Stimulated activated CD4-positive, alpha-beta T cell treated with anti-CD3 and anti-CD28 coated beads, Interleukin-1b, Interleukin-23, amount 100 ng/mL, for 48 hours (primary cell): ENCODE data around the gene CHRNA3.

Source experiments
- DNase-seq: peaks from one replicate; pipeline ENCODE4 v3.0.0-alpha.2; 2020

CHRNA3 gene

DNA sequence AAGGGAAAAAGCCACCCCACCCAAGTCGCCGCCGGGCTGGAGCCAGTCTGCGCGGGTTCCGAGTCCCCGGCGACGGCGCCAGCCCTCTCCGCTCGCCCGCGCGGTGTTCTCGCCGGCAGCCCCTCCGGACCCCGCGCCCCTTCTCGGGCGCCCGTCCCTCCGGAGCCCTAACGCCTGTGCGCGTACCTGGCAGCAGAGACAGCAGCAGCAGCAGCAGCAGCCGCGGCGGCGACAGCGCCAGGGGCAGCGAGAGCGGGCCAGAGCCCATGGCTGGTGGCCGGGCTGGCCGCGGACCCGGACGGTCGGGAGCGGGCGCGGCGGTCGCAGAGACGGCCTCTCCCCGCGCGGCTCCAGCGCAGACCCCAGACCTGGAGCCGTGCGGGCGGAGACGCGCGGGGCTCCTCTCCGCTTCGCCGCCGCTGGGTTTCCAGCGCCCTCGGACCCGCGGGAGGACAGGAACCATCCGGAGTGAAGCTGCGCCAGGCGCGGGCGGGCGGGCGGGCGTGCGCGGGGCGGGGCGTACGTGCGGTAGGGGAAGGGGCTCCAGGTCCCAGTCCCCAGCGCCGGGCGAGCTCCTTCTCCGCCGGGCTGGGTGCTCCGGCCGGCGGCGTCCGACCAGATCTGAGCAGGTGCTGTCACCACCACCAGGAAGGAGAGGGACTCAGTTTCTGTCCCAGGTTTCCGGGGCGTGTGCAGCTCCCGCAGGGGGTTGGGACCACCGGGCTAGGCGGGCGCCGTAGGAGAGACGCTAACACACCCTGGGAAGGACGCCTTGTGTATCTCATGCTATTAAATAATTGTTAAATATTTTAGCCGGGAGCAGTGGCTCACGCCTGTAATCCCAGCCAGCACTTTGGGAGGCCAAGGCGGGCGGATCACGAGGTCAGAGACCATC, at the start of gene CHRNA3:
Gene CHRNA3 (minus strand): TSS at position 470 of the 895 bp plus-strand sequence. CDS start 202 bp downstream, at position 268.
- no peak for DNase-seq

DNA sequence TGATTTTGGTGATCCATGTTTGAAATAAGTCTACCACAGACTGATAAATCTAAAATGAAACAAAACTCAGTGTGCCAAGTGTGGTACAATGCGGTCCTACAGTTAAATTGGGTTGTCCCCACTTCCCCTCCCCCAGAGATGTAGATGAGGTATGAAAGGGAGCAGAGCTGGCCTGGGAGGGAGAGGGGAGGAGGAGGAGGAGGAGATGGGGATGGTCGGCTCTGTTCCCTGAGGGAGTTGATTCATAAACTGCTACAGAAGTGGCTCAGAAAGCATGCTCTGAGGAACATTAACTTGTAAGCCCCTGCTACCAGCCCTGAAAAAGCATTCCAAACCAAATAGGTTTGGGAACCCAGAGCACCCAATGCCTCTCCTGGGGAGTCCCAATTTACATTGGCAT, 48.2 kb upstream of the CHRNA3 start:
- no peak for DNase-seq

DNA sequence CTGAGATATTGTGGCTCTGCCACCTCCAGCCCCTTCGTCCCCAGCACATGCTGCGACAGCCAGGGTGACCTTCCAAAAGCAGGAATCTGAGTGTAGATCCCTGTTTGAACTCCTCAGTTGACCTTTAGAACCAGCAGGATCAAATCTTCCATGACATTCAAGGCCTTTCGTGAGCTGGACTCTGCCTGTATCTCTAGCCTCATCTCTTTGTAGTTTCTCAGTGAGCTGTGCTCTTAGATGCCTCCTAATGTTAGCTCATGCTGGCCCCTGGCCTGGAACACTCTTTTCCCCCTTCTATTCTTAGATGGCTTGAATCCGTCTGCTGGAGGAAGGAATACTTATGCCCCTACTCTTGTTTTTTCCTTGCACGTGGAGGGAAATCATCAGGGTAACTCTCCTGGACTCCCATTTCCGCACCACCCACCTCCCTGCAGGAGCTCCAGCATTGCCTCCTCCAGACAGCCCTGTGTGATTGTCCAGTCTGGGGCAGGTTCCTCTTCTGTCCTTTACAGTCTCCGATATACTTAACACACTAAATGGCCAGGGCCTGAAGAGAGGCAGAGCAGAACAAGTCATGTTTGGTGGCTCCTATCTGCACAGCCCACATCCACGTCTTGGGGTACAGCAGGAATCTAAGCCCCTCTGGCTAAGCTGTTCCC, 46.9 kb upstream of the CHRNA3 start:
- DNase-seq: no peak

DNA sequence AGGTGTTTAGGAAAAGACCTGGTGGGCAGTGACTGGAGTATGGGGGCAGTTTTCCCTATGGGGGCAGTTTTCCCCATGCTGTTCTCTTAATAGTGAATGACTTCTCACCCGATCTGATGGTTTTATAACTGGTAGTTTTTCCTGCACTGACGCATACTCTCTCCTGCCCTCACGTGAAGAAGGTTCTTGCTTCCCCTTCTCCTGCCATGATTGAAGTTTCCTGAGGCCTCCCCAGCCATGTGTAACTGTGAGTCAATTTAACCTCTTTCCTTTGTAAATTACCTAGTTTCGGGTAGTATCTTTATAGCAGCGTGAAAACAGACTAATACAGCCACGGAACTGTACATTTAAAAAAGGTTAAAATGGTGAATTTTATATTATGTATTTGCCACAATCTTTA, 45.2 kb upstream of the CHRNA3 start:
- no peak for DNase-seq

DNA sequence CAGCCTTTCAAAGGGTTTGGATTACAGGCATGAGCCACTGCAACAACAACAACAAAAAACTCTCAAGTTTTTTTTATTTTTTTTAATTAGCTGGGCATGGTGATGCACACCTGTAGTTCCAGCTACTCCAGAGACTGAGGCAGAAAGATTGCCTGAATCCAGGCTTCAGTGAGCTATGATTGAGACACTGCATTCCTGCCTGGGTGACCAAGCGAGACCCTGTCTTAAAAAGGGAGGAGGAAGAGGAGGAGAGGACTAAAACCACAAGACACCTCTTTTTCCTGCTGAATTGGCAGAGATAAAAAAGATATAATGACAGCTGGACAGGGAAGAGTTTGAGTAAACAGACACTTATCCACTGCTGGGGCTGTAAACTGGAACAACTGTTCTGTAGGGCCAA, 42.9 kb upstream of the CHRNA3 start:
- no peak for DNase-seq

DNA sequence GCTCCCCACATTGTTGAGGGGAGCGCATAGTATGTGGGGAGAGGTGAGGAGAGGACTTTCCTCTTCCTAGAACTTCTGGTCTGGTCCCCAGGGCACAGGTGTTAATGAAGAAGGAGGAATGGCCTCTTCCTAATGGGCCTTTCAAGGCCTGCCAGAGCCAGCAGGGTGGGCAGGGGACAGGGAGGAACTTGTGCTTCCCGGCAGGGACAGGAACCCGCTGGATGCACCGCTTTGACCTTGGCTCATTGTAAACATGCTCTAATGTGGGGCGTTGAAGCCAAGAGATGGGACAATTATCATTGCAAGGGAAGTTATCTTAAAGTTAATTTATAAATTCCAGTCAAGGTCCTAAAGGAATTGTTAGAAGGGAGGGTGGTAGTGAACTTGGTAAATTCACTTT, 41.2 kb upstream of the CHRNA3 start:
- no peak for DNase-seq

DNA sequence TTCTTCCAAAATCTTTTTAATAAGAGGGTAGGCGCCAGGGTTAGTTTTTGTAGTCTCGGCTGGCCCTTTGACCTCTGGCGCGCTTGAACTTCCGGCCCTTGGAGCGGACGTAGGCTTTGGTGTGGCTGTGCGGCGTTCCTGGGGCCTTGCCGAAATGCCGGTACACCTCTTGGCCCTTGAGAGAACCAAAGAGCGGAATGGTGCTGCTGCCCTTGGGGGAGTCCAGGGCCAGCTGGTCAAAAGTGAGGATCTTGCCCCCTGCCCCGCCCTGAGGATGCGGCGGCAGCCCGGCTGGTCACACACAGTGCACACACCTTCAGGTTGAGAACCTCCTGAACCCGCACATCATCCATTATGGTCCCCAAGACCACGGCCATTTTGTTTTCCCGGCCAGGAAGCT, 40.2 kb upstream of the CHRNA3 start:
- no peak for DNase-seq

DNA sequence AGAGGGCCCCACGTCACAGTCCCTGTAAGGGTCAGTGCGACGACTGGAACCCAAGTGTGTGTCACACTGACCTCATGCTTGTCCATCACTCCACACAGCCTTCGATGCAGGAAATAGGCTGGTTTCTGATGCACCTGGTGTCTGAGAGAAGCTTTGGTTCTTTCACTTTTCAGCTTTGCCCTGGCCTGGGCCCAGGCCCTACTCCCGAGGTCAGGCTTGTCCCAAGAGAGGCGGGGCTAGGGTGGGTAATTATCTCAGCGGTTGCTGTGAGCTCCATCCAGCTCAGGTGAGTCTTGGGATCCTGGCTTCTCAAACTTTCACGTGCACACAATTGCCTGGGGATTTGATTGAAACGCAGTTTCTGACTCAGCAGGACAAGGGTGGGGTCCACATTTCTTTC, 39.8 kb upstream of the CHRNA3 start:
- no peak for DNase-seq

DNA sequence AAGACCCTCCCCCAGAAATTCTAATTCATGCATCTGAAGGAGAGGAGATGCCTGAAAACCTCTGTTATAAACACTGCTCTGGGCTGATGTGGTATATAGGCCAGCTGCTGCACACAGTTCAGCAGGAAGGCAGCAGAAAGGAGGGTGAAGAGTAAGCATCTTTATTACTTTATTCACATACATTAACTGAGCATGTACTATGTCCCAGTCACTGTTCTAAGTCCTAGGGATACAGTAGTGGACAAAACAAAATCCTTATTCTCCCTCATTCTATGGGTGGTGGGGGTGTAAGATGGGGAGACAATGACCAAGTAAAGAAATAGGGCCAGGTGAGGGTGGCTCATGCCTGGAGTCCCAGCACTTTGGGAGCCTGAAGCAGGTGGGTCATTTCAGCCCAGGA, 38.0 kb upstream of the CHRNA3 start:
- no peak for DNase-seq

DNA sequence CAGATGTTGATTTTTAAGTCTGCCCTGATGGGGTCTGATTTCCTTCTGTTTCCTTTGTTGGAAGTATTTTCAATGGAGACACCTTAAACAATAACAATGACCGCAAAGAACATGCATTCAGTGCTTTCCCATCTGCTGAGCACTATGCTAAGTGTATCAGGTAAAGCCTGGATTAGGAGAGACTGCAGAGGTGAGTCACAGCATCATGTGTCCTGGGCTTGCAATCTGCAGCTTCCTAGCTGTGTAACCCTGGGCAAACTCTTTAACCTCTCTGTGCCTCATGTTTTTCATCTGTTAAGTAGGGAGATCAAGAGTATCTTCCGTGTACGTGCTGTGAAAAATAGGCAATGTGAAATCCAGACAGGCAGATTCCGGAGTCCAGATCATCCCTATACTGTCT, 33.5 kb upstream of the CHRNA3 start:
- DNase-seq: no peak

DNA sequence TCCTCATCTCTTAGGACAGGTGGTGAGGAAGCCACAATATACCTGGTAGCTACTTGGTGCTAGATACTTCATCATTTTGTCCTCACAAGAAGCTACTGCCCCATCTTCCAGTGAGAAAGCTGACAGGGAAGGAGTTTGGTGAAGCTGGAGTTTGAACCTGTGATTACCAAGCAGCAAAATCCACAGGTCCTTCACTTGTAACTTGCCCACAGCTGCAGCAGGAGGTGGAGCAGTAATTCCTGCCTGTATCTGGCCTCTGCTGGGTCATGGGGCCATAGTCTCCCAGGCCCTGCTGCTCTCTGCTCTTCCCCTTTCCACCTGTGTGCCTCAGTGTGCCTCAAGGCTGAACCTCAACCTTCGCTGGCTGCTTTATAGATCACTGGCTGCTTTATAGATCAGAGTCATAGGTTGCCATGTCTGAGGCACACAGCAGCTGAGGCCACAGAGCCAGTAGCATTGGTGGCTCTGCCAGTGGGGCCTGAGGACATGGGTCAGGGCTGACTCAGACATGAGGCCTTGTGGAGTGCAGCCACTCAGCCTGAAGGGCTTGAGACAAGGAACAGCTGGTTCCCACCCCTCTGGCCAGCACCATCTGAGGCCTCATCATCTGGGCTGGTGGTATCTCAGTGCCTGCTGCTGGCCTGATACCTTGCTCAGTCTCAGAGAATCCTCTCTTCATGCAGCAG, 31.3 kb upstream of the CHRNA3 start:
- no peak for DNase-seq

DNA sequence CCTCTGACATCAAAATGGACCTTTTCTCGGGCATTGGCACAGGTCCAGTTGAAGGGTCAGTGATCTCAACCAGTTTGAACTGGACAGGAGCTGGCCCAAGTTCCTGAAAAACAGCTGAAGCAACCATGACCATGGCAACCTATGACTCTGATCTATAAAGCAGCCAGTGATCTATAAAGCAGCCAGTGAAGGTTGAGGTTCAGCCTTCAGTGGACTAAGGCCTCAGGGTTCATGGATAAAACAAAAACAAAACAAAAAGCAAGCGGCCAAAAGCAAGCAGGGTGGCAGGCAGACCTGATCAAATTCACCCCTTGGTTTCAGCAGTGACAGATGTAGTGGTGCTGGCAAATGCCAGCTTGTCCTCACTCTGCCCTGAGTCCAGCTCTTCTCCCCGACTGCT, 30.2 kb upstream of the CHRNA3 start:
- DNase-seq: no peak

DNA sequence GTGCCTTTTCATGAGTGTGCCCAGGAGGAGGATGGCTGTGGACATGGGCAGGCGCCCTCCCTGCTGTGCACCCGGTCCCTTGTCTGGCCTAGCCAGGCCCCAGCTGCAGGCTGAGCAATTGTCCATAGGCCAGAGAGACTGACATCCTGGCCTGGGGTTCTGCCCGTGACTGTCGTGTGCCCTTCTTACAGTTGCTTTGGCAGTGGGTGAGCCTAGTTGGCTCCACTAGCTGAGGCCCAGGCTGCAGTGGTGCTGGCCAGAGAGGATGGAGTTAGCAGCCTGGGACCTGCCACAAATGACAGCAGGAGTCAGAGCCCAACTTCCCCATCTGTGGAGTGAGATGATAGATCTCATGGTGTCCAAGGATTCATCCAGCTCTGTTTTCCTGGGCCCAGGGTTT, 29.2 kb upstream of the CHRNA3 start:
- no peak for DNase-seq

DNA sequence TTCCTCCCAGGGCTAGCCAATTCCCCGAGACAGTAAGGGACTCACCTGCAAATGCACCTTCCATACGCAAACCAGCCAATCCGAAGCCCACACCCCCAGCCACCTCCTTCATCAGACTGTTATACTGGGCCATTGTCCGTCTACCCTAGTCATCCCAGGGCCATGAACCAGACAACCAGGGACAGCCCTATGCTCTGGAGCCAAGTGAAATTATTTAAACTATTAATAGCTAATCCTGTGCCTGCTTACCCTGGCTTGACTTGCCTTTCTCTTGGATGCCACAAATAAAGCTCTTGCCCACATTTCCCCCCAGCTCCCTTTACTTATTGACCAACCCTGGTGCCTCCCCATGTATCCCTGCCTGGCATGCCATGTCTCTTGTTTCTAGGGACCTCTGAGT, 24.2 kb upstream of the CHRNA3 start:
- no peak for DNase-seq

DNA sequence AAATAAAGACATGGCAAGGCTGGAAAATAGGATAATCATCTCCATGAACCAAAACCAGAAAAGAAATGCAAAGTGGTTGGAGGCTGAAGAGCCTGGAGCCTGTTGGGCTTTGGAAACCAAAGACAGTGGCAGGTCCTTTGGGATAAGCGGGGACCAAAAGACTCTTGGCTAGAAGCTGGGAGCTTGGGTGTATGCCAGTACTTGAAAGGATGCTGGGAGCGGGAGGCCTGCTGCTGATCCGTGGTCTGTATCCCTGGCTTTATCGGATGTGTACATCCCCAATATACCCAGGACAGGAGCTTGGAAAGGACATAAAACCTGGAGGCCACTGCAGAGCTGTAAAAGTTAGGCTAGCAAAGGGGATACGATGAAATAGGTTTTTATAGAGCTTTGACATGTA, 21.5 kb upstream of the CHRNA3 start:
- DNase-seq: no peak

DNA sequence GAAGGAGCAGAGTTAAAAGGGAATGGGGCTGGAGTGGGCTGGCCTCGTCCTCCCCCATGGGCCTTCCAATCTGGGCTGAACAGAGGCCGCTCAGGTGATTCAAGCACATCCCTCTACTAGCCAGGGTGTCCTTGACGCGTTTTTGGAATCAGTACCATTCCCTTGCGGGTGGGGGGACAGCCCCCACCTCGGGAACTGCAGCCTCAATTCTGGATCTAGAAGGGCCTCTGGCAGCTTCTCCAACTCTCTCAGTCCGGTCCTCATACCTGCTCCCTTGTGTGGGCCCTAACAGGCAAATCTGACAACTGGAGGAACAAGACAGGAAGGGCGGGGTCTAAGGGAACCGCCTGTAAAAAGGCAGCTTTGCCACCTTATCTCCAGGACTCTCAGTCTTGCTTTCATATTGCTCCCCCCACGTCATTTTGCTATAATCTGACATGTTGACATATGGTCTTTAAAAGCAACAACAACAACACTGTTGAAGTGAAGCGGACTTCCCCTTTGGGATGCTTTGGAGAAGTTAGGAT, 21.0 kb upstream of the CHRNA3 start:
- no peak for DNase-seq

DNA sequence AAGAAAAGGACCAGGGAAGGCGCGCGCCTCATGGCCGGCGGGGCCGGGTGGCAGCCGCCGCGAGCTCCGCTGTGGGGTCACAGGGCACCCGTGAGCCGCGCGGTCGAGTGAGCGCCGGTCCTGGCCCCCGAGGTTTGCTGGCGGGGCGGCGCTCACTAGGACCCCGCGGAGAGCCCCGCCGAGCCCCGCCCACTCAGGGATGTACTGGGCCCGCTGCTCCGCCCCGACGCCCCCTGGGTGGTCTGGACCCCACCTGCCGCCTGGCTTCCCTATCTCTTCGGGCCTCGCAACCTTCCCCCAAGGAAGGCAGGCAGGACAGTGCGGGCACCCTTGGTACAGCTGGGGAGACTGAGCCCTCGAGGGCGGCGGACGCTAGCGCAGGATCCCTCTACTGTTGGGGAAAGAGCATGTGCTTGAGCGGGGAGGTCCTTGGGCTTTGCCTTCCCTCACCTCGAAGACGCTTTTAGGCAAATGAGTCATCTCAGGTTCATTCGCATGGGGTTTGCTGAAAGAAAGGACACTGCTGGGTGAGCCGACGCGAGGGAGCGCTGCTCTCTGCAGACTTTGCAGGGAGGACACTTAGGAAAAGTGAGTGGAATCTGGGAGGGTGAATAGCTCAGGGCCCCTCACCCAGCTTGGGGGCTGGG, 20.4 kb upstream of the CHRNA3 start, which contains the start of gene CHRNB4:
Gene CHRNB4 (minus strand): TSS at position 109 of the 647 bp plus-strand sequence. CDS start 77 bp downstream, at position 32.
- peak; percentile 10 for DNase-seq

DNA sequence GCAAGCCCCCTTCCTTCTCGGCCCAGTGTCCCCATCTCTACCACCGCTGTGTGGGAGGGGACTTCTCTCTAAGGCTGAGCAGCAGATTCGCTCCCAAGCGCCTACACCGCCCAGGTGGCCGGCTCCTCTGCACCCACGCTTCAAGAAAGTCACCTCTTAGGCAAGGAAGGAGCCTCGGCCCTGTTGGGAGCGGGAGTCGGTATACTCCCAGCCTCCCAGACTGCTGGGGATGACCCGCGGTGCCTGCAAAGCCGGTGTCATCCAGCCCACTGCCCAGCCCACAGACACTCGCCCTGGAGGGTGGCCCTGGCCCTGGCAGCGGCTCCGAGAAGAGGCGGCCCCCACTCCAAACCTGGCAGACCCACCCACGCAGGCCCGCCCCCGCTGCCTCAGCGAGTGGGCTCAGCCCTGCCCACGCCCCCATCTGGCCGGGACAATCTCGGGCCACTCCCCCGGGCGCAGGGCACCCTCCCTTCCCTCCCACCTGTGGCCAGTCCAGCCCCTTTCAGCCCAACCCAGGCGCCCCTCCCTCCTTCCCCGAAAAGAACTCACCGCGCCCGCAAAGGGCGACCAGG, 19.8 kb upstream of the CHRNA3 start:
- no peak for DNase-seq

DNA sequence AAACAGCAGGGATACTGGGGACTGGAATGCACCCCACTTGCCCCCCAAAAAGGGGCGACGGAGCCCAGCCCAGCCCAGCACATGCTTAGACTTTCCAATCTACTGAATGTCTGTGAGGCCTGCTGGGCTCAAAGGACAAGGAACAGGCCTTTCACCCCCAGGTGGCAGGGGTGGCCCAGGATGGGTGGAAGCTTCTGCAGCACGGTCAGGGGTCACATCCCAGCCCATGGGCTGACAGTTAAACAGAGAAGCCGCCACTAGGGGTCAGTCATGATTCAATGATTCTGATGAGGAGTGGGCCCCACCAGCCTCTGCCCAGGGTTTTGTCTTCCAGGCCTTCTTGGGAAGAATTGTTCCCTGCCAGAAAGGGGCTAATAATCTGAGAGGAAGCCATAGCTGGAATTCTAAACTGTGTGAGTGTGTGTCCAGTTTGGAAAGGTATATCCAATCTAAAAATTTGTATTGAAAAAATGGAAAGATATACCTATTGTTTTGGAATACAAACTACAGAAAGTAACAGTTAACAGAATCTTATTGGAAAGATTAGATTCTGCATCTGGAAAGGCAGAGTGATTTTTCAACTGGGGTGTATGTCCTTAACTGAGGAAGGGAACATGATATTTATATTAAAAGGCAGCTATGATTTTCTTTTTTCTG, 18.0 kb upstream of the CHRNA3 start:
- peak; percentile 36 for DNase-seq

DNA sequence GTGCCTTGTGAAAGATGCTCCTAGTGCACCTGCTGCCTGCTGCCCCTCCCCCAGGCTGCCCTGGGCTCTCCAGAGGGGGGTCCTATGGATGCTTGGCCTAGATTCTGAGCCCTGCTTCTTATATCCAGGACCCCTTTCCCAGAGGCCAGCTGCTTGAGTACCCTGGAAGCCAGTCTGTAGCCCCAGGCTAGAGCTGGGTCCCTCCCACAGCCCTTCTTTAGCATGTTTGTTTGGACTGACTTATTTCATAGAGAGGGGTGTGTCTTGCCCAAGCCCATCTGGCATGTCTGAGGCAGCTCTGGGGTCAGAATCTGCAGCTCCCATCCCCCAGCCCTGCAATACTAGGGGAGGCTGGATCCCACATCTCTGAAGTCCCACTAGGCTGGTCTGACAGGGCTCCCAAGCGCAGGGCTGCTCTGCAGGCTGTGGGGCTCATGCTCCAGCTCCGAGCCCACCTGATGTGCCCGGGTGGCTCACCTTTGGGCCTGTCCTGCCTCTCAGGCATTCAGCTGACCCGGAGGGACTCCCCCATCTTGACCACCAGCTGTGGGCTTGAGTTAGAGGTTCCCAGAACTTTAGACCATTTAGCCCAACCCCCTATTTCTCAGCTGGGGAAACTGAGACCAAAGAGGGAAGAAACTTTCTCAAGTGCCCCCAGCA, 17.1 kb upstream of the CHRNA3 start:
- DNase-seq: no peak

DNA sequence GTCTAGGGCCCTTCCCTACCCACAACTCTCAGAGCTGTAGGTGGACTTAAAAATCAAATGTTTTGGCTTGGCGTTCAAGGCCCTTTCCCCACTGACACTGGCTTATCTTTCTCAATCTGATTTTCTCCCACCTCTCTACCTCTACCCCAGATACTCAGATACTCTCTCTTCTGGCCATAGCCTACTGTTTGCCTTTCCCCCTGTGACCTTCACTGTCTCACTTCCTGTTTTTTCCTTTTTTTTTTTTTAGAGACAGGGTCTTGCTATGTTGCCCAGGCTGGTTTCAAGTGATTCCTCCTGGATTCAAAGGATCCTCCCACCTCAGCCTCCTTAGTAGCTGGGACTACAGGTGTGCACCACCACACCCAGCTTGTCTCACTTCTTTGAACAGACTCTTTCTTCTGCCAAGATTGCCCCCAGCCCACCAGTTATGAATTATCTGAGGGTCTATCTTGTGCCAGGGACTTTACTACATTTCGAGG, 15.6 kb upstream of the CHRNA3 start:
- DNase-seq: no peak
